Measurements from ENCODE around the gene VMAC. TPM values are rescaled to one million over a fixed set of nuclear protein-coding genes. Genes with fewer than 3 reads are reported as not detected.
A peak's percentile ranks its signal among the peaks of the same experiment; 100 is the strongest.

The VMAC gene
- total and polyA plus RNA-seq, 2 of the 13 experiments (the other 11 are each of a cell fraction or from before 2014, with no cell fraction given), result 2.4 TPM

DNA sequence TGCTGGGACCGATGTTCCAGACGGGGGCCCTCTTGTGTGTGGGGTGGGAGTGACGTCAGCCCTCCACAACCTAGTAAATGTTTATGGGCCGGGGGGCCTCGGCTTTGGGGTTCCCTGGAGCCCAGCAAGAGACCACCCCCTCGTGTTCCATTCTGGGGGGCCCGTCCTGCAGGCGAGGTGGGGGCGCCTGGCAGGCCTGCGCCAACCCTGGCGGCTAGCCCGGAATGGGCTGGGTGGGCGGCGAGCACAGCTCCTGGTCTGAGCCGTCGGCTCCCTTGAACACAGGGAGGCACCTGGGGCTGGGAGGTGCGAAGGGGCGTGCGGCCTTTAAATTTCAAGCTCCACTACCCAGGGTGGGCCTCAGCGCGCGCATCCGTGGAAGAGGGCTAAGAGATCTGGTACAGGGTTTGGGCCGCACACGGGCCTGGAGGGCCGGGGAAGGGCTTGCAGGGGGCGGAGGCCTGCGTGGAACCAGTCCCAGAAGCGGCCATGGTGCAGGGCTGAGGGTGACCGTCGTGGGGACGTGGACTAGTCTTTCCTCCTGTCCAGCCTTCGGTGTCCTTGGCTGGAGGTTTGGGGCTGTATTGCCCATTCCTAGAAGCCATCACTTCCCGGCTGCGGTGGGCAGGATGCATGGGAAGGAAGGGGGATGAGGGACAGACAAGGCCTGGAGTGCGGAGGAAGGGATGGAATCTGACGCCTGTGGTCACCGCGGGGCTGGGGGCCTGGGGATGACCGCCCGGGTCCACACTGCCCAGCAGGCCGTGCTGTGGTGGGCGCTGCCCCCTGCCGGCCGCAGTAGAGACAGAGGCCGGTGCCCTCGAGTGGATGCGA is 12.5 kb upstream of the VMAC start (continued):
- TF ChIP-seq XBP1 (CRISPR knock-in tag; IDR thresholded peaks at IDR 0.05) (no peak), GABPB1 (CRISPR knock-in tag; IDR thresholded peaks at IDR 0.05) (peak; percentile 56; the same call in 1 of the 2 replicates), ZBTB20 (CRISPR knock-in tag; IDR thresholded peaks at IDR 0.05; ENCODE audit: borderline replicate concordance, low read depth) (0 out of 2 replicates have a peak, but pooled peaks have one; percentile 26), ZNF768 (CRISPR knock-in tag; IDR thresholded peaks at IDR 0.05) (peak; percentile 48; the same call in 1 of the 2 replicates), ZNF260 (CRISPR knock-in tag; IDR thresholded peaks at IDR 0.05; ENCODE audit: borderline replicate concordance, low read depth) (no peak), KMT2A (CRISPR knock-in tag; IDR thresholded peaks at IDR 0.05) (peak; percentile 63; the same call in 1 of the 2 replicates), ZNF746 (CRISPR knock-in tag; IDR thresholded peaks at IDR 0.05) (no peak), KAT8 (CRISPR knock-in tag; IDR thresholded peaks at IDR 0.05) (peak; percentile 64; the same call in 1 of the 2 replicates), RBM39 (IDR thresholded peaks at IDR 0.05; ENCODE audit: low read depth, low read length, poor library complexity, severe bottlenecking) (peak; percentile 70), ZNF776 (CRISPR knock-in tag; IDR thresholded peaks at IDR 0.05) (peak; percentile 50; the same call in 1 of the 2 replicates), SALL2 (CRISPR knock-in tag; IDR thresholded peaks at IDR 0.05) (0 out of 2 replicates have a peak, but pooled peaks have one; percentile 17), ZEB1 (IDR thresholded peaks at IDR 0.05; ENCODE audit: insufficient replicate concordance, low read depth) (no peak), THYN1 (CRISPR knock-in tag; IDR thresholded peaks at IDR 0.05; ENCODE audit: borderline replicate concordance, low read depth) (no peak), ZNF143 (CRISPR knock-in tag; IDR thresholded peaks at IDR 0.05) (no peak), ZBTB1 (CRISPR knock-in tag; IDR thresholded peaks at IDR 0.05; ENCODE audit: borderline replicate concordance) (no peak)
- TF ChIP-seq, protein P1, sequence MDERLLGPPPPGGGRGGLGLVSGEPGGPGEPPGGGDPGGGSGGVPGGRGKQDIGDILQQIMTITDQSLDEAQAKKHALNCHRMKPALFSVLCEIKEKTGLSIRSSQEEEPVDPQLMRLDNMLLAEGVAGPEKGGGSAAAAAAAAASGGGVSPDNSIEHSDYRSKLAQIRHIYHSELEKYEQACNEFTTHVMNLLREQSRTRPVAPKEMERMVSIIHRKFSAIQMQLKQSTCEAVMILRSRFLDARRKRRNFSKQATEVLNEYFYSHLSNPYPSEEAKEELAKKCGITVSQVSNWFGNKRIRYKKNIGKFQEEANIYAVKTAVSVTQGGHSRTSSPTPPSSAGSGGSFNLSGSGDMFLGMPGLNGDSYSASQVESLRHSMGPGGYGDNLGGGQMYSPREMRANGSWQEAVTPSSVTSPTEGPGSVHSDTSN (CRISPR knock-in tag; IDR thresholded peaks at IDR 0.05), result no peak
- TF ChIP-seq, protein P2, sequence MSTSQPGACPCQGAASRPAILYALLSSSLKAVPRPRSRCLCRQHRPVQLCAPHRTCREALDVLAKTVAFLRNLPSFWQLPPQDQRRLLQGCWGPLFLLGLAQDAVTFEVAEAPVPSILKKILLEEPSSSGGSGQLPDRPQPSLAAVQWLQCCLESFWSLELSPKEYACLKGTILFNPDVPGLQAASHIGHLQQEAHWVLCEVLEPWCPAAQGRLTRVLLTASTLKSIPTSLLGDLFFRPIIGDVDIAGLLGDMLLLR (CRISPR knock-in tag; IDR thresholded peaks at IDR 0.05), result no peak
- TF ChIP-seq, protein P3, sequence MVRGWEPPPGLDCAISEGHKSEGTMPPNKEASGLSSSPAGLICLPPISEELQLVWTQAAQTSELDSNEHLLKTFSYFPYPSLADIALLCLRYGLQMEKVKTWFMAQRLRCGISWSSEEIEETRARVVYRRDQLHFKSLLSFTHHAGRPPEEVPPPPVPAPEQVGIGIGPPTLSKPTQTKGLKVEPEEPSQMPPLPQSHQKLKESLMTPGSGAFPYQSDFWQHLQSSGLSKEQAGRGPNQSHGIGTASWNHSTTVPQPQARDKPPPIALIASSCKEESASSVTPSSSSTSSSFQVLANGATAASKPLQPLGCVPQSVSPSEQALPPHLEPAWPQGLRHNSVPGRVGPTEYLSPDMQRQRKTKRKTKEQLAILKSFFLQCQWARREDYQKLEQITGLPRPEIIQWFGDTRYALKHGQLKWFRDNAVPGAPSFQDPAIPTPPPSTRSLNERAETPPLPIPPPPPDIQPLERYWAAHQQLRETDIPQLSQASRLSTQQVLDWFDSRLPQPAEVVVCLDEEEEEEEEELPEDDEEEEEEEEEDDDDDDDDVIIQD (CRISPR knock-in tag; IDR thresholded peaks at IDR 0.05; ENCODE audit: low read depth), result 0 out of 2 replicates have a peak, but pooled peaks have one; percentile 35
- TF ChIP-seq, protein P4, sequence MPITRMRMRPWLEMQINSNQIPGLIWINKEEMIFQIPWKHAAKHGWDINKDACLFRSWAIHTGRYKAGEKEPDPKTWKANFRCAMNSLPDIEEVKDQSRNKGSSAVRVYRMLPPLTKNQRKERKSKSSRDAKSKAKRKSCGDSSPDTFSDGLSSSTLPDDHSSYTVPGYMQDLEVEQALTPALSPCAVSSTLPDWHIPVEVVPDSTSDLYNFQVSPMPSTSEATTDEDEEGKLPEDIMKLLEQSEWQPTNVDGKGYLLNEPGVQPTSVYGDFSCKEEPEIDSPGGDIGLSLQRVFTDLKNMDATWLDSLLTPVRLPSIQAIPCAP (CRISPR knock-in tag; IDR thresholded peaks at IDR 0.05; ENCODE audit: low read depth), result no peak
- TF ChIP-seq, protein P5, sequence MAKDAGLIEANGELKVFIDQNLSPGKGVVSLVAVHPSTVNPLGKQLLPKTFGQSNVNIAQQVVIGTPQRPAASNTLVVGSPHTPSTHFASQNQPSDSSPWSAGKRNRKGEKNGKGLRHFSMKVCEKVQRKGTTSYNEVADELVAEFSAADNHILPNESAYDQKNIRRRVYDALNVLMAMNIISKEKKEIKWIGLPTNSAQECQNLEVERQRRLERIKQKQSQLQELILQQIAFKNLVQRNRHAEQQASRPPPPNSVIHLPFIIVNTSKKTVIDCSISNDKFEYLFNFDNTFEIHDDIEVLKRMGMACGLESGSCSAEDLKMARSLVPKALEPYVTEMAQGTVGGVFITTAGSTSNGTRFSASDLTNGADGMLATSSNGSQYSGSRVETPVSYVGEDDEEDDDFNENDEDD (CRISPR knock-in tag; IDR thresholded peaks at IDR 0.05; ENCODE audit: borderline replicate concordance), result no peak
- TF ChIP-seq, protein P6, sequence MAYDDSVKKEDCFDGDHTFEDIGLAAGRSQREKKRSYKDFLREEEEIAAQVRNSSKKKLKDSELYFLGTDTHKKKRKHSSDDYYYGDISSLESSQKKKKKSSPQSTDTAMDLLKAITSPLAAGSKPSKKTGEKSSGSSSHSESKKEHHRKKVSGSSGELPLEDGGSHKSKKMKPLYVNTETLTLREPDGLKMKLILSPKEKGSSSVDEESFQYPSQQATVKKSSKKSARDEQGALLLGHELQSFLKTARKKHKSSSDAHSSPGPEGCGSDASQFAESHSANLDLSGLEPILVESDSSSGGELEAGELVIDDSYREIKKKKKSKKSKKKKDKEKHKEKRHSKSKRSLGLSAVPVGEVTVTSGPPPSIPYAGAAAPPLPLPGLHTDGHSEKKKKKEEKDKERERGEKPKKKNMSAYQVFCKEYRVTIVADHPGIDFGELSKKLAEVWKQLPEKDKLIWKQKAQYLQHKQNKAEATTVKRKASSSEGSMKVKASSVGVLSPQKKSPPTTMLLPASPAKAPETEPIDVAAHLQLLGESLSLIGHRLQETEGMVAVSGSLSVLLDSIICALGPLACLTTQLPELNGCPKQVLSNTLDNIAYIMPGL (CRISPR knock-in tag; IDR thresholded peaks at IDR 0.05; ENCODE audit: borderline replicate concordance in 1 of 2, low read depth in 1 of 2), result peak; percentile 71 to 87
